GM19397 (cell line): ENCODE data around the gene RUVBL2.
A peak's percentile ranks its signal among the peaks of the same experiment; 100 is the strongest.

Experiments used
- ATAC-seq: cut with Tn5 transposase; IDR thresholded peaks from one replicate; pipeline ENCODE4 v1.9.1; 2021; ENCODE audit warnings: mild to moderate bottlenecking, moderate library complexity; ENCODE audit not compliant: unreplicated experiment

RUVBL2 gene

DNA sequence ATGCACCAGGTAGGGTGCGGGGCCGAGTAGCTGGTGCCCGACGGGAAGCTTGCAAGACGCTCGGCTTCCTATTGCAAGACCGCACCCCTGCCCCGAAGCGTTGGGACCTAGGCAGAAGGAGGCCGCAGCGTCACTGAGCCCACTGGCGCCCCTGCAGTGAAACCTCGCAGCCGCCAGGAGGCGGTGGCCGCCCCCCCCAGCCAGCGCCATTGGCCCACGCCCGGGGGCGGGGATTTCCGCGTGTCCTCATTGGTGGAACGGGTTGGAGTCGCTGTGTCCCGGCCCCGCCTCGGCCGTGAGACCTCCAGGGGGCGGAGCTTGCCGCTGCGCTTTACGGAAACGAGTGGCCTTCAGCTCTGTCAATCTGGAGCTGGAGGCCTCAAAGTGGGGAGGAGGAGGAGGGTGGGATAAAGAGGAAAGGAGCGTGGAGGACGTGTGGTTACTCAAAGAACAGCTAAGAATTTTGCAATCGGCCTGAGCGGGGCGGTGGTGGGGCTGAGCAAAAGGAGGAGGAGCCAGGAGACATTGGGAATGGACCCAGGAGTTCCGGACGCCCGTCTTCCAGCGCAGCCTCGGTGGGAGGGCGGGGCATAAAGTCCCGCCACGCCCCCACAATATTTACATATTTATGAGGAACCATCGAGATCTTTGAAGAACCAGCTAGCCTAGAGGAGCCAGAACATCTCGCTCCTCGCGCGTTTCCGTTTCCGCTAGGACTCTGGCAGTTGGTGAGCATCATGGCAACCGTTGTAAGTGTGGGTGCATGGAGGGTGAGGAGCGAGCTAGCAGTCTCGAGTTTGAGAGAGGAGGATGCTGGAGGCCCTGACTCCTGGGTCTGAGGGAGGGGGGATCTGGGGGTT is at the start of gene RUVBL2, which contains the start of gene GYS1:
Gene RUVBL2, plus strand, starts transcription at position 713 of the 860 bp plus-strand sequence. Its CDS starts 25 bp downstream, at position 738.
Gene GYS1, minus strand, starts transcription at position 135 of the 860 bp plus-strand sequence. CDS start 197 bp downstream, outside the sequence.
- peak; percentile 87 for ATAC-seq

- ATAC-seq, result no peak
These were observed 48.3 kb upstream of the RUVBL2 start for GRCh38 chr19:48945415-48945814.

DNA sequence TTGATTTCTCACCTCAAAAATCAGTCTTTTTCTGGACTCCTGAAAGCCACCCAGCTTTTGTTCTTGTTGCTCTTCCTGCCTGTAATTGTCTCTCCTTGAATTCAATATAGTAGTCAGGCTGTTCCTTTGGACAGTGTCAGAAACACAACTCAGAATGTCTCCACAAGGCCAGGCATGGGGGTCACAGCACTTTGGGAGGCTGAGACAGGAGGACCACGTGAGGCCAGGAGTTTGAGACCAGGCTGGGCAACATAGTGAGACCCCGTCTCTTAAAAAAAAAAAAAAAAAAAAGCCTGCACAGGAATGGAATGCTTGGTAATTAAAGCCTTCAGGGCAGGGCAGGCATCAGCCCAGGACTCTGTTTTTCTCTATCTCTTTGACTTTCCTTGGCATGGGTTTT is 47.9 kb upstream of the RUVBL2 start:
- no peak for ATAC-seq

DNA sequence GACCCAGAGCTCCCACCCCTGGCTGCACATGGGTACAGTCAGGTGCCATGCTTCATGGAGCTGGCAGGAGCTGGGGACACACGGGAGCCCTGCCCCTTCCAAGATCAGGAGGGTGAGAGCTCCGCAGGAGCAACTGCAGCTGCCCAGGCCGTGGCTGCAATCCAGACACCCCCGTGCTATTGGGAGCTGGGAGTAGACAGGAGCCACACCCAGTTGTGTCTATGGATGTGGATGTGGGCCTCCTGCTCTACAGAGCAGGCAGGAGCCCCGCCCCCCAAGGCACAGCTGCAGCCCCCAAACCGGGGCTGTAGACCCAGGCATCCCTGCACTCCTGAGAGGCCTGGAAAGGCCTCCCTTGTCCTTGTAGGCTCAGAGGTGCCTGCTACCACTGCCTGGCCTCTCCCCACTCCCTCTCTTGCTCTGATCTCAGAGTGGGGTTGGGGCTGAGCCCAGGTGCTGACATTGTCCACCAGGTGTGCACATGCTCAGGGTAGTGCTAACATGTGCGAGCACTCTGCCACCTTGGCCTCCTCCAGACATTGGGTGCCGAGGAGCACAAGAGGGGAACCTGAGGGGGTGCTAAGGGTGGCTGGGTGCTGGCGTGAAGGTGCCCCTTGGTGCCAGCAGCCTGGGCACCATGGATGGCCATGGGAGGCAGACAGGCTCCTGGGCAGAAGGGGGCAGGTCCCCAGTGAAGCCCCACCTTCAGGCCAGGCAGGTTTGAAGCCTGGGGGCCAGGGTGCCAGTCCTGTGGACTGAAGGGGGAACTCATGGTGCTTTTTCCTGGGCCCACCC is 47.0 kb upstream of the RUVBL2 start:
- ATAC-seq, result no peak

DNA sequence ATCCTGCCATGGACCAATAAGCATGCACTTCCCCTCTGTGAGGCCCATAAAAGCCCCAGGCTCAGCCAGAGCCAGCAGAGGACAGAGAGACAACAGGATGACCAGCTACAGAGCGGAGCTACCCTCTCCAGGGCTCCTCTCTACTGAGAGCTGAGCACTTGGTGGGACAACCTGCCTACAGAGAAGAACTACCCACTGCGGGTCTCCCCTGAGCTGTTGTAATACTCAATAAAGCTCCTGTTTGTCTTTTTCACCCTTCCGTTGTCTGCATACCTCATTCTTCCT is 46.5 kb upstream of the RUVBL2 start:
- no peak for ATAC-seq

GRCh38 chr19:48950159-48950558 is 43.5 kb upstream of the RUVBL2 start:
- no peak for ATAC-seq

DNA sequence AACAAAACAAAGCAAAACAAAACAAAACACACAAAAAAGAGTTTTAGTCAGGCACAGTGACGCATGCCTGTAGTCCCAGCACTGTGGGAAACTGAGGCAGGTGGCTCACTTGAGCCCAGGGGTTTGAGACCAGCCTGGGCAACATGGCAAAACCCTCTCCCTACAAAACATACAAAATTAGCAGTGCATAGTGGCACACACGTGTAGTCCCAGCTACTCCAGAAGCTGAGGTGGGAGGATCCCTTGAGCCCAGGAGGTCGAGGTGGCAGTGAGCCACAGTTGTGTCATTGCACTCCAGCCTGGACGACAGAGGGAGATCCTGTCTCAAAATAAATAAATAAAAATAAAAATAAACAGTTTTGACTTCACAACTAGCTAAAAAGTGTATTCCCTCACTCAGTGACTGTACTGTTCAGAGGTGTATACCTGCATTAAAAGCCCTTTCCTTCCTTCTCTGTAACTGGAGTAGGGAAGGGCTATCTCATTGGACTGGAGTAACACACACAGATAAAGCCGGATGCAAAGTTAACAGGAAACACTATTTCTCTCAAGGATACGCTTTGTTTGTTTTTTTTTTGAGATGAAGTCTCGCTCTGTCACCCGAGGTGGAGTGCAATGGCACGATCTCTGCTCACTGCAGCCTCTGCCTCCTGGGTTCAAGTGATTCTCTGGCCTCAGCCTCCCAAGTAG is 42.7 kb upstream of the RUVBL2 start:
- no peak for ATAC-seq

DNA sequence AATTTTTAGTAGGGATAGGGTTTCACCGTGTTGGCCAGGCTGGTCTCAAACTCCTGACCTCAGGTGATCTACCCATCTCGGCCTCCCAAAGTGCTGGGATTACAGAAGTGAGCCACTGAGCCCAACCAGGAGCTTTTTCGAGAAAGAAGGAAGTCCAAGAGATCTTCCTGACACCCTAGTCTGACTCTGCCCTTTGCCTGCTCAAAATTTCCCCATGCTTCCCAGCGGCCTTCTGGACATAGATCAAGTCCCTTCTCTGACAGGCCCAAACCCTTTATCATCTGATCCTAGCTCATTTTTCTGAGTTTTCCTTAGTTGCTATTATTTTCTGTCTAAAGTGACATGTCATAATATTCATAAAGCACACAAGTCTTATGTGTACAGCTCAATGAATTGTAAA is 40.5 kb upstream of the RUVBL2 start:
- ATAC-seq, result no peak

DNA sequence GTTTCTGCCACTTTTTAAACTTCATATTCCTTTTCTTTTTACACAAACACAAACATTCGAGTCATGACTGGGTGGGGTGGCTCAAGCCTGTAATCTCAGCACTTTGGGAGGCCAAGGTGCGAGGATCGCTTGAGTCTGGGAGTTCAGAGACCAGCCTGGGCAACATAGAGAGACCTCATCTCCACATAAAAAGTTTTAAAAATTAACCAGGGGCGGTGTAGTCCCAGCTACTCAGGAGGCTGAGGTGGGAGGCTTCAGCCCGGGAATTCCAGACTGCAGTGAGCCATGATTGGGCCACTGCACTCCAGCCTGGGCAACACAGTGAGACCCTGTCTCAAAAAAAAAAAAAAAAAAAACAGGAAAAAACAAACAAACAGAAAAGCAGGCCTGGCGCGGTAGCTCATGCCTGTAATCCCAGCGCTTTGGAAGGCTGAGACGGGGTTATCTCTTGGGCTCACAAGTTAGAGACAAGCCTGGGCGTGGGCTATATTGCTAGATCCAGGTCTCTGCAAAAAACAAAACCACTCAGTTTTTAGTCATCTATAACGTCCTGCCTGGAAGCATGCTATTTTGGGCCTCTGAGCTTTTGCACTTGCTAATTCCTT is 39.6 kb upstream of the RUVBL2 start:
- no peak for ATAC-seq

DNA sequence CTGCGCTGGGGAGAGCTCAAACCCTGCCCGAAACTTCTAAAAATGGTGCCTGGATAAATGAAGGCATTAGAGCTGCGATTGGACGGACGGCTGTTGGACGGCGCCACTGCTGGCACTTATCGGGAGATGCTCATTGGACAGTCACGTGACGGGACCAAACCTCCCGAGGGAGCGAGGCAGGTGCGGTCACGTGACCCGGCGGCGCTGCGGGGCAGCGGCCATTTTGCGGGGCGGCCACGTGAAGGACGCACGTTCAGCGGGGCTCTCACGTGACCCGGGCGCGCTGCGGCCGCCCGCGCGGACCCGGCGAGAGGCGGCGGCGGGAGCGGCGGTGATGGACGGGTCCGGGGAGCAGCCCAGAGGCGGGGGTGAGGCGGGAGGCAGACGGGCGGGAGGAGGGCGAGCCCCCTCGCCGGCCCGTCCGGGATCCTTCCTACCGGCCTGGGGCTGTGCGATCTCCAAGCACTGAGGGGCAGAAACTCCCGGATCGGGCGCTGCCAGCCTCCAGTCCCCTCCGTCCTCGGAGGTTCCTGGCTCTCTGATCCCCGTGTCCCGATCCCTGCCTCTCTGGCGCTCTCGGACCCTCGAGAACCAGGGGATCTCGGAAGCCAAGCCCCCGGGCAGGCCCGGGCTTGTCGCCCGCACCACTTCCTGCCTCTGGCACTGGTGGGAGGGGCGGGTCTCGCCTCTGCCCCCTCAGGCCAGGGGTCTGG is 38.9 kb upstream of the RUVBL2 start, which contains the start of gene BAX:
Gene BAX, plus strand, starts transcription at position 281 of the 713 bp plus-strand sequence. Its CDS starts 54 bp downstream, at position 335.
- peak; percentile 96 for ATAC-seq

- ATAC-seq, result no peak
These were observed 38.3 kb upstream of the RUVBL2 start for GRCh38 chr19:48955308-48955958.

- ATAC-seq, result no peak
These were observed 35.7 kb upstream of the RUVBL2 start for GRCh38 chr19:48958006-48958405.

DNA sequence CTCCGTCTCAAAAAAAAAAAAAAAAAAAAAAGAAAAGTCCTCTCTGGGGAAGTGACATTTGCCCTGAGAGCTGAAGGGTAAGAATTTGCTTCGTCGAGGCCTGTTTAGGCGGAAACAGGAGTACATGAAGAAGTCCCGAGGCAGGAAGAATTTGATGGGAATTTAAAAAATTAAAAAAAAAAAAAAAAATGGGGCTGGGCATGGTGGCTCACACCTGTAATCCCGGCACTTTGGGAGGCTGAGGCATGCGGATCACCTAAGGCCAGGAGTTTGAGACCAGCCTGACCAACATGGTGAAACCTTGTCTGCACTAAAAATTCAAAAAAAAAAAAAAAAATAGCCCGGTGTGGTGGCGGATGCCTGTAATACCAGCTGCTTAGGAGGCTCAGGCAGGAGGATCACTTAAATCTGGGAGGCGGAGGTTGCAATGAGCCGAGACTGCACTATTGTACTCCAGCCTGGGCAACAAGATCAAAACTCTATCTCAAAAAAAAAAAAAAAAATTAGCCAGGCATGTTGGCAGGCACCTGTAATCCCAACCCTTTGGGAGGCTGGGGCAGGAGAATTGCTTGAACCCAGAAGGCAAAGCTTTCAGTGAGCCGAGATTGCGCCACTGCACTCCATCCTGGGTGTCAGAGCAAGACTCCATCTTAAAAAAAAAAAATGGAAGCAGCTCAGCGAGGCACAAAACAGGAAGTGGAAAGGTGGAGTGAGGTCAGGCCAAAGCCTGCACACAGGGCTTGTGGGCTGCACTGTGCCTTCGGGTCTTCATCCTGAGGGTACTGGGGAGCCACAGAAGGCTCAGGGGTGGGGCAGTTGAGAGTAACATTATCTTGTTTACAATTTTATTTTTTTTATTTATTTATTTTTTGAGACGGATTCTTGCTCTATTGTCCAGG is 34.1 kb upstream of the RUVBL2 start:
- no peak for ATAC-seq

- no peak for ATAC-seq
These were observed 32.5 kb upstream of the RUVBL2 start for GRCh38 chr19:48961051-48961649.

- ATAC-seq, result no peak
These were observed 32.0 kb upstream of the RUVBL2 start for GRCh38 chr19:48961673-48962028.

DNA sequence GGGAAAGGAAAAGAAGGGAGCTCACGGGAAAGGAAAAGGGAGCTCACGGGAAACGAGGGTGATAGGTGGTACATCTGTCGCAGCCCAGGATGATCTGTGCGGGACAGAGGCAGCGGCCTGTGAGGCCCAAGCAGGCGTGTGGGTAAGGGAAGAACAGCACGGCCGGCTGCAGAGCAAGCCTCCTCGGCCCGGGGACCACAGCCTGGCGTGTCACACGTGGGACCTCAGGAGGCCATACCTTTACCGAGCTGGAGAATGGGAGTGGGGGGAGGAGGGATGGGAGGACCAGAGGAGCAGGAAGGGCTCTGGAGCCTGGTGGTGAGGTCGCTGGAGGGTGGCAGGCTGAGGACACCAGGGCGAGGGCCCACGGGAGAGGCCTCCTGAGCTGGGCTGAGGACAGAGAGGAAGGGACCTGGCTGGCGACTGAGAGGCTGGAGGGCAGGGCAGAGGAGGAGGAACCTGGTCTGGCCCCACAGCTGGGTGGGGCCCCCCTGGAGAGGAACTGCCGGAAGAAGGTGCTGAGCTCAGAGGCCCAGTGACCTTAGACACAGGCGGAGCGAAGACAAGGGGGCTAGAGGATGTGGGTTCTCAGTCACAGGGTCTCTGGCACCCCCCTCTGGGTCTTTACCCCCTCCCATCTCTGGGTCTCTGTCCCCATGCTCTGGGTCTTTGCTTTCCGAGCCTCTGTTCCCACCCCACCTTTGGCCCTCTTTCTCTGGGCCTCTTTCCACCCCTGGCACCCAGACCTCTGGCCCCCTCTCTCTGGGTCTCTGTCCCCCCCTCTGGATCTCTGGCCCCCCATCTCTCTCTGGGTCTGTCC is 31.4 kb upstream of the RUVBL2 start:
- ATAC-seq, result no peak

DNA sequence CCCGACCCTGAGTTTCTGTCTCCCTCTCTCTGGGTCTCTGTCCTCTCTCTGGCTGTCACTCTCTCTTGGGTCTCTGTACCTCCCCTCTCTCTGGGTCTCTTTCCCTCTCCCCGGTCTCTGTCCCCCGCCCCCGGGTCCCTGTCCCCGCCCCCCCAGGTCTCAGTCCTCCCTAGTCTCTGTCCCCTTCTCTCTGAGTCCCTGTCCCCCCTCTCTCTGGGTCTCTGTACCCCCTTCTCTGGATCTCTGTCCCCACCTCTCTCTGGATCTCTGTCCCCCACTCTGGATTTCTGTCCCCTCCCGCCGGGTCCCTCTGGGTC is 30.9 kb upstream of the RUVBL2 start:
- no peak for ATAC-seq
